CD4-positive, alpha-beta T cell treated with Interleukin-21 for 1 hour (primary cell): ENCODE measurements around the gene NCBP1.
"Not testable (repeated sequence)": the region's sequence is repeated elsewhere in the genome, so short reads cannot be mapped to it uniquely, and the experiment has no call there.

Source experiments
- DNase-seq: peaks from one replicate; pipeline ENCODE4 v3.0.0-alpha.2; 2020

Gene NCBP1

GRCh38 chr9:97632985-97633858, at the start of gene NCBP1, which contains the start of gene TSTD2:
NCBP1 (plus strand) TSS chr9:97633821; CDS start chr9:97633882, 61 bp downstream.
TSTD2 (minus strand) TSS chr9:97633368; CDS start chr9:97627562, 5,806 bp downstream.
- peak; percentile 97 for DNase-seq

GRCh38 chr9:97584778-97585177, 48.8 kb upstream of the NCBP1 start:
- DNase-seq, result not testable (repeated sequence)

- DNase-seq, result not testable (repeated sequence)
Measured at GRCh38 chr9:97586909-97587308, 46.7 kb upstream of the NCBP1 start.

GRCh38 chr9:97591535-97591934, 42.1 kb upstream of the NCBP1 start:
- DNase-seq, result no peak

GRCh38 chr9:97592126-97592525, 41.5 kb upstream of the NCBP1 start:
- DNase-seq, result no peak

GRCh38 chr9:97593960-97594359, 39.7 kb upstream of the NCBP1 start:
- DNase-seq, result no peak

- no peak for DNase-seq
Measured at GRCh38 chr9:97594381-97594921, 39.2 kb upstream of the NCBP1 start.

- DNase-seq, result no peak
Measured at GRCh38 chr9:97596906-97597305, 36.7 kb upstream of the NCBP1 start.

- peak; percentile 74 for DNase-seq
Measured at GRCh38 chr9:97598461-97599288, 34.9 kb upstream of the NCBP1 start.

GRCh38 chr9:97599314-97599846, 34.2 kb upstream of the NCBP1 start:
- DNase-seq, result no peak

GRCh38 chr9:97600531-97601227, 32.9 kb upstream of the NCBP1 start:
- DNase-seq, result no peak

- DNase-seq, result no peak
Measured at GRCh38 chr9:97601228-97601898, 32.3 kb upstream of the NCBP1 start.

GRCh38 chr9:97602430-97602829, 31.2 kb upstream of the NCBP1 start:
- no peak for DNase-seq

GRCh38 chr9:97604901-97605645, 28.5 kb upstream of the NCBP1 start:
- DNase-seq, result no peak

GRCh38 chr9:97615439-97616072, 18.1 kb upstream of the NCBP1 start:
- DNase-seq, result peak; percentile 76

GRCh38 chr9:97617939-97618416, 15.6 kb upstream of the NCBP1 start:
- no peak for DNase-seq

GRCh38 chr9:97620063-97620462, 13.6 kb upstream of the NCBP1 start:
- not testable (repeated sequence) for DNase-seq

- not testable (repeated sequence) for DNase-seq
Measured at GRCh38 chr9:97622483-97622882, 11.1 kb upstream of the NCBP1 start.

- no peak for DNase-seq
Measured at GRCh38 chr9:97623946-97624345, 9.7 kb upstream of the NCBP1 start.

- DNase-seq, result no peak
Measured at GRCh38 chr9:97625620-97626019, 8.0 kb upstream of the NCBP1 start.
